ENCODE results near the gene LHX1. TPM values are rescaled to one million over a fixed set of nuclear protein-coding genes. Genes with fewer than 3 reads are reported as not detected.

Gene LHX1
- total RNA-seq, 2 donors from 2014 or later, result not detected

DNA sequence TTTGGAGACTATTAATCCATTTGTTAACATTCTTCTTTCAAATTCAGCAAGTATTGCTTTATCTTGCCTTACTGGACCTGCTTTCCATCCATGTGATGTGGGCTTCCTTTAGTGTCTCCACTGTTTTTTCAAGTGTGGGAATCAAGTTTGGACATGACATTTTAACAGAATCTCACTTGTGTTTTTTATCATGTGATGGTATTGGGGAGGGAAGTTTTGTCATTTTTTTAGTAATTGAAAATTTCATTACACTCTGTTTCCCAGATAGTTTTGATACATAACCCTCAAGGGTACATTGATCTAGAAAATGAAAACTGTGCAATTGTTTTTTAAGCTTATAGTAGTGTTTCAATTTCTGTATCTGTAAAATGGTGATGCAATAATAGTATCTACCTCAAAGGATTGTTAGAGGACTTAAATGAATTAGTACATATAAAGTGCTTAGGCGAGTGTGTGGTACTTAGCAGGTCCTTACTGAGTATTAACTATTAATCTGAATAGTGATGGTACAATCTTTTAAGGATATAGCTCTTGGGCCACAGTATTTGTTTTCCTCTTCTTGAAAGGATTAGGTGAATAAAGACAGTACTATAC lies 38.7 kb downstream of the LHX1 start:
- H3K27ac ChIP-seq, result no peak overlapping the region
- peaks cover 18% of the 10 kb centered on the region for H3K4me1 ChIP-seq
- no peak for DNase-seq
- 97 to 100% methylated on average over 1 of the region's 1 CpG for WGBS, 2 donors
- H3K27me3 ChIP-seq, result no peaks in the 10 kb centered on the region
- H3K9me3 ChIP-seq, result no peaks in the 10 kb centered on the region
- no peaks in the 10 kb centered on the region for H3K36me3 ChIP-seq (replicated peaks in 1 of 2; ENCODE audit: insufficient read depth in 1 of 2, low read depth in 2 of 2)
- no peak for ATAC-seq
- intact Hi-C loops (cut with DNase I), result no loop called here
- no peak for TF ChIP-seq POLR2A (IDR thresholded peaks at IDR 0.05)
- TF ChIP-seq, protein P1, sequence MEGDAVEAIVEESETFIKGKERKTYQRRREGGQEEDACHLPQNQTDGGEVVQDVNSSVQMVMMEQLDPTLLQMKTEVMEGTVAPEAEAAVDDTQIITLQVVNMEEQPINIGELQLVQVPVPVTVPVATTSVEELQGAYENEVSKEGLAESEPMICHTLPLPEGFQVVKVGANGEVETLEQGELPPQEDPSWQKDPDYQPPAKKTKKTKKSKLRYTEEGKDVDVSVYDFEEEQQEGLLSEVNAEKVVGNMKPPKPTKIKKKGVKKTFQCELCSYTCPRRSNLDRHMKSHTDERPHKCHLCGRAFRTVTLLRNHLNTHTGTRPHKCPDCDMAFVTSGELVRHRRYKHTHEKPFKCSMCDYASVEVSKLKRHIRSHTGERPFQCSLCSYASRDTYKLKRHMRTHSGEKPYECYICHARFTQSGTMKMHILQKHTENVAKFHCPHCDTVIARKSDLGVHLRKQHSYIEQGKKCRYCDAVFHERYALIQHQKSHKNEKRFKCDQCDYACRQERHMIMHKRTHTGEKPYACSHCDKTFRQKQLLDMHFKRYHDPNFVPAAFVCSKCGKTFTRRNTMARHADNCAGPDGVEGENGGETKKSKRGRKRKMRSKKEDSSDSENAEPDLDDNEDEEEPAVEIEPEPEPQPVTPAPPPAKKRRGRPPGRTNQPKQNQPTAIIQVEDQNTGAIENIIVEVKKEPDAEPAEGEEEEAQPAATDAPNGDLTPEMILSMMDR (IDR thresholded peaks at IDR 0.05), result no peak
- H3K4me3 ChIP-seq, result no peak overlapping the region

DNA sequence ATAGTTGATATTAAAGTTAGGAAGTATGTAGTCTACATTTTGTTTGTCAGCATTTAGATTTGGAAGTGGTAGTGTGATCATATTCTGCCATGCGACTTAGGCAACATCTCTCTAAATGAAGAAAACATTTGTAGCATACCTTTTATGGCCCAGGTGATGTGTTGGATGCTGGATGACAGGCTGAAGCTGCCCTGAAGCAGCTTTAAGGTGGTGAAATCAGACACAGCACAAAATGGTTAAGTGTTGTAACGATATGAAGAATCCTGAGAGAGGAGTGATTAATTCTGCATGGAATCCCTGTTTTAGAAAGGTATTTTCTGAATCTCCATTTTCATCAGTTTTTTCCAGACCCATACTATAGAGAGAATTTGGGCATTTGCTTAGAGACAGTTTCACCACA lies 39.8 kb downstream of the LHX1 start:
- Histone ChIP-seq H3K27ac (no peak overlapping the region), H3K36me3 (replicated peaks in 1 of 2; ENCODE audit: insufficient read depth in 1 of 2, low read depth in 2 of 2) (no peaks in the 10 kb centered on the region), H3K9me3 (no peaks in the 10 kb centered on the region), H3K4me1 (peaks cover 15% of the 10 kb centered on the region), H3K27me3 (no peaks in the 10 kb centered on the region), H3K4me3 (no peak overlapping the region)
- ATAC-seq (no peak), DNase-seq (no peak)
- WGBS, 2 donors, result 88 to 92% methylated on average over 2 of the region's 2 CpGs
- intact Hi-C loops (cut with DNase I), result no loop called here
- TF ChIP-seq, protein P1 (IDR thresholded peaks at IDR 0.05), result no peak
- TF ChIP-seq POLR2A (IDR thresholded peaks at IDR 0.05), result no peak

DNA sequence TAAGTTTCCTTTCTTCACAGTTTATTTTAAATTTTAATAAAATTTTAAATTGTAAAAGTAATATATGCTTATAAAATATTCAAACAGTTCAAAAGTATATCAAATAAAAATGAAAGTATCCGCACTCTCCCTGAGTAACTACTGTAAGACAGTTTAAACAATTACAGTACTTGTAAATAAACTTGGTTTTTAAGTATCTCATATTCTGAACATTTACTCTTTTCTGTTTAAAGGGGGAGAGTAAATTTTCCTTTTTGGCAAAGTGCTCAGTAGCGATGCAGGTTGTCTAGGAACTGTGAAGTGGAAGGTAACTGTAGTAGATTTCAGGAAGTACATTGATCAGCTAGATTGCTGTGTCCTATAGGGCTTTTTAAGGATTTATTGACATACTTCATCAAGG lies 40.3 kb downstream of the LHX1 start:
- no peak overlapping the region for H3K4me3 ChIP-seq
- WGBS, 2 donors, result 91 to 97% methylated on average over 2 of the region's 2 CpGs
- no peak for DNase-seq
- TF ChIP-seq POLR2A (IDR thresholded peaks at IDR 0.05), result no peak
- TF ChIP-seq, protein P1 (IDR thresholded peaks at IDR 0.05), result no peak
- peaks cover 13% of the 10 kb centered on the region for H3K4me1 ChIP-seq
- H3K27me3 ChIP-seq, result no peaks in the 10 kb centered on the region
- no peak overlapping the region for H3K27ac ChIP-seq
- H3K36me3 ChIP-seq (replicated peaks in 1 of 2; ENCODE audit: insufficient read depth in 1 of 2, low read depth in 2 of 2), result no peaks in the 10 kb centered on the region
- no peaks in the 10 kb centered on the region for H3K9me3 ChIP-seq
- no peak for ATAC-seq
- intact Hi-C loops (cut with DNase I), result no loop called here

DNA sequence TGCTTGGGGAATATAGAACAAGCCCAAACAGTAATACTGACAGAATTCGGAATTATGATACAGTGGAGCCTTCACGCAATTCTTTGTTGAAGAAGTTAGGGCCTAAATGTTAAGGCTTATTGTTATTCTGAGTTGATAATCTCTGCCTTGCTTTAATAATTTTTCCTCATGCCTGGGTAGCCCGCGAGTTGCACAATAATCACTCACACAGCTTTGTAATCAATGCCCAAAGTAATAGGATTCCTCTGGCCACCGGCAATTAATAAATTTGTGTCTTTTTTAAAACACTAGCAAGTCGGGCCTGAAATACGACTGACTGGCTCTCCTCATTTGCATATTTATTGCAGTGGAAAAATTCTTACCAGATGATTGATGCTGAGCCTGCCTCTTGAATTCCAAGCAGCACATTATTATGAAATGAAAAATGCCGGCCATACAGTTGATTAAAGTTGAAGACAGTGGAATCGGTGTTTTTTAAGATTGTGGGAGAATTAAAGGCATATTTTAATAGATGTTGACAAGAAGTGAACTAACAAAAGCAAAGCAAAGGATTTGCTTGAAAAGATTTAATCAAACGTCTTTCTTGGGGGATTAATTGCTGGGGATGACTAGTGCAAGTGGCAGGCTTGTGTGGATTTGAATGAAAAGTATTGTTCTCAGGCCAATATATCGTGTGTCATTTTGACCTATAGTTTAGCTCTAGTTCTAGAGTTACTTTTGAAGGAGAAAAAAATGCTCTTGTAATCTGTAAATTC lies 41.7 kb downstream of the LHX1 start:
- peaks cover 13% of the 10 kb centered on the region for H3K4me1 ChIP-seq
- TF ChIP-seq, protein P1 (IDR thresholded peaks at IDR 0.05), result no peak
- no peak for TF ChIP-seq POLR2A (IDR thresholded peaks at IDR 0.05)
- intact Hi-C loops (cut with DNase I), result no loop called here
- no peak for ATAC-seq
- no peak for DNase-seq
- 60 to 66% methylated on average over 11 of the region's 11 CpGs for WGBS, 2 donors
- no peaks in the 10 kb centered on the region for H3K36me3 ChIP-seq (replicated peaks in 1 of 2; ENCODE audit: insufficient read depth in 1 of 2, low read depth in 2 of 2)
- no peak overlapping the region for H3K4me3 ChIP-seq
- no peaks in the 10 kb centered on the region for H3K27me3 ChIP-seq
- H3K9me3 ChIP-seq, result no peaks in the 10 kb centered on the region
- no peak overlapping the region for H3K27ac ChIP-seq

DNA sequence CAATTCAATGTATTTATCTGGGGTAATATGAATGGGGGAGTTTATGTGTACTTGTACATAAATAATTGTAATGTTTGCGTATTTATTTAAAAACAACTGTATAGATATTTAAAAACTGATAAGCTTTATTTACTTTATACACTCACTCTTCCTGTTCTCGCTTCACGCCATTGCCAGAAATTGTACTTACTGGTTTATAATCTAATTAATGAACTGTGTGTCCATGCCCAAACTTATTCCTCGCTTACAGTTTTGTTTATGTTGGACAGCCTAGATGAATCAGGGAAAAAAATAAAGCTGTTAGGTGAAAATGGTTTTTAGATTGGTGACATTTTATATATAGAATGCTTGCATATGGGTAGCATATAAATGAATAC lies 42.3 kb downstream of the LHX1 start:
- DNase-seq (no peak), ATAC-seq (no peak)
- Histone ChIP-seq H3K36me3 (replicated peaks in 1 of 2; ENCODE audit: insufficient read depth in 1 of 2, low read depth in 2 of 2) (no peaks in the 10 kb centered on the region), H3K27me3 (no peaks in the 10 kb centered on the region), H3K4me1 (peaks cover 13% of the 10 kb centered on the region), H3K4me3 (no peak overlapping the region), H3K9me3 (no peaks in the 10 kb centered on the region), H3K27ac (no peak overlapping the region)
- intact Hi-C loops (cut with DNase I), result no loop called here
- TF ChIP-seq, protein P1 (IDR thresholded peaks at IDR 0.05), result no peak
- no peak for TF ChIP-seq POLR2A (IDR thresholded peaks at IDR 0.05)
- 91% methylated on average over 4 of the region's 4 CpGs for WGBS, 2 donors

Measured in body of pancreas (tissue), 4 donors.